Astrocyte of the hippocampus (primary cell): ENCODE measurements around the gene SLC38A6.

ENCODE experiments used
- DNase-seq: peaks from one replicate; pipeline ENCODE4 v3.0.0; 2011; ENCODE audit warnings: low read depth, low spot score

SLC38A6 gene

DNA sequence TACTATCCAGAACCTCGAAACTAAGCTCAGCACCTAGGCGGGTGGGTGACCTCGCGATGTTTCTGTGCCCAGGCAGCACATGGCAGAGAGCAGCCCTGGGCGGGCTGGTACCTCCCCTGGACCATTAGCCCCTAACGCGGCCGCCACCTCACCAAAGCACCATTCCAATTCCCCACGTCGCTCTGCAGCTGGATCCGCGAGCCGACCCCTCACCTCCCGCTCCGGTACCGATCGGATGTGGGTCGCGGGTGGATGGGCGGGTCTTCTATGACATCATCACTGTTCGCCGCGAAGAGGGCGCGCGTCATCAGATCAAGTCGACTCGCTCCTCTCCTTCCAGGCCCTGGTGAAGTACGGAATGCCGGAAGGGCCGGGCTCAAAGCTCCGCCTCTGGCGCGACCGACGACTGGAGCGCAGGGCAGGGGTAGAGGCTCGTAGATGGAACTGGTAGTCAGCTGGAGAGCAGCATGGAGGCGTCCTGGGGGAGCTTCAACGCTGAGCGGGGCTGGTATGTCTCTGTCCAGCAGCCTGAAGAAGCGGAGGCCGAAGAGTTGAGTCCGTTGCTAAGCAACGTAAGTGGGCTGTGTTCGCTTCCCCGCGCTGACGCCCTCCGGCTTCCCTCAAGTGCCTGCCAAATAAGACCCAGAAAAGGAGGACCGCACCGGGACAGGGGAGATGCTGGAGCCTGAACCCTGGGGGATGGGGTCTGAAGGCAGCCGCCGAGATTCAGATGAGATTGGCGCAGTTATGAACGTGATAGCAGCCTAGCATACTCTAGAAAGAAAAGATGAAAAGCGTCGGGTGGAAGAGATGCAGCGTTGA lies at the start of gene SLC38A6, which contains the start of gene TRMT5:
SLC38A6 (plus strand) TSS at position 435 of the 822 bp plus-strand sequence; CDS start at position 468, 33 bp downstream.
TRMT5 (minus strand) TSS at position 269 of the 822 bp plus-strand sequence; CDS start at position 163, 106 bp downstream.
- DNase-seq, result peak; percentile 98

DNA sequence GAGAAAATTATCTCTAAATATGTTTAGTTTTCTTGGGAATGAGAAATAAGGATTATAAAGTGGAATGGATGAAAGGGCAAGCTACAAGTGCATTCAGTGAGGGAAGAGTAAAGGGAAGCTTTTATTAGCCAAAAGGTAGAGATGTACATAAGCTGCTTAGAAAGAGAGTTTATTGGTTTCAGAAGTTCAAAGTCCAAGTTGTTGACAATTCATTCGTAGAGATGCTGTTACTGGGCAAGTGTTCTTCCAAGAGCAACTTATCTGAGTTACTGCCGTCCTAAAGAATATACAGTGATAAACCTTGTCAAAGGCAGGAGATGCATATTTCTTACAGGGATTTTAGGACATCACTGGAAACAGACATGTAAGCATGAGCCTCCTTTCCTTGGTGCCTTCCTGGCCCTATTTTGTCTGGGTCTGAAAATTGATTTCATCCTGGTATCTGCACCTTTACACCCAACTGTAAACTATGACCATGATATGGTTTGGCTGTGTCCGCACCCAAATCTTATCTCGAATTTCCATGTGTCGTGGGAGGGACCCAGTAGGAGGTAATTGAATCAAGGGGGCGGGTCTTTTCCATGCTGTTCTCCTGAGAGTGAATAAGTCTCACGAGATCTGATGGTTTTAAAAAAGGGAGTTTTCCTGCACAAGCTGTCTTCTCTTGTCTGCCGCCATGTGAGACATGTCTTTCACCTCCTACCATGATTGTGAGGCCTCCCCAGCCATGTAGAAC lies 47.0 kb upstream of the SLC38A6 start:
- DNase-seq, result no peak

DNA sequence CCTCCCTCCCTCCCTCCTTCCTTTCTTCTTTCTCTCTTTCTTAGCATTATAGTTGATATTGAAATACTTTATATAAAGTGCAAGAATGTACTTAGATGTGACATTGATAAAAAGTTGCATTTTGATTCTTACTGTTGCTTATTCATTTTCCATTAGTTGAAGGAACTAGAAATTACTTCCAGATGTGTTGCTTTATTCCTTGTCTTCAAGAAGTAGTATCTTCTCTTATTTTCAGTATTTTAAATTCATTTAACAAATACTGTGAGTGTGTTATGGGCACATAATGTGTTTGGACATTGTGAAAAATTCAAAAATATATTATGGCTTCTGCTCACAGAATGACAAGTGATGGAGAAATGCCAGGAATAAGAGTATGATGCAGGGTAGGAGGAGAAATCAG lies 45.7 kb upstream of the SLC38A6 start:
- DNase-seq, result no peak

DNA sequence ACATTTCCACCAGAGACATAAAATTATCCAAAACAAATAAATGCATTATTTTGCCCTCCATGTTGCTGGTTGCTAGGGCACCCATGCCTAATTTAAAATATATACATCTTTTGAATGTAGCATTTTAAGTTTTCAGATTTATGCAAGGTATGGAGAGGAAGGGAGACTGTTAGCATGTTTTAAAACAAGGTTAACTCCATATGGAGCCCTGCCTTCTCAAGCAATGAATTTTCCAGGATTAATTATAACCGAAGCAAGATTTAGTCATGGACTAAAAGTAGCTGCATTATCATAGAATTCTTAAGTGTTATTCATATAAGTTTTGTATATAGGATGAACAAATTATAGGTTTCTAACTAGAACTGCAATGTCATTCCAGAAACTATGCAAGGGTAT lies 37.4 kb upstream of the SLC38A6 start:
- DNase-seq, result no peak

DNA sequence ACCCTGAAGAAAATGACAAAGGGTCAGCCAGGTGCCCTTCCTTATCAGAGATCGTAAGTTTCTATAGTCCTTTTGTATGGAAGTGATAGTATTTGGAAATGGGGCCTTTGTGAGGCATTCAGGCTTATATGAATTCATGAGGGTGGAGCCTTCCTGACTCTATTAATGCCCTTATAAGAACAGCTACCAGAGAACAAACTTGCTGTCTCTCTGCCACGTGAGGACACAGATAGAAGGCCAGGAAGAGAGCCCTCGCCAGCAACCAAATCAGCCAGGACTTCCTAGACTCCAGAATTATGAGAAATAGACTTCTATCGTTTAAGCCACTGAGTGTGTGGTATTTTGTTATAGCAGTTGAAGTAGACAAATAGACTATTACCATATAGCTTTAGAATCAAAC lies 36.8 kb upstream of the SLC38A6 start:
- no peak for DNase-seq

DNA sequence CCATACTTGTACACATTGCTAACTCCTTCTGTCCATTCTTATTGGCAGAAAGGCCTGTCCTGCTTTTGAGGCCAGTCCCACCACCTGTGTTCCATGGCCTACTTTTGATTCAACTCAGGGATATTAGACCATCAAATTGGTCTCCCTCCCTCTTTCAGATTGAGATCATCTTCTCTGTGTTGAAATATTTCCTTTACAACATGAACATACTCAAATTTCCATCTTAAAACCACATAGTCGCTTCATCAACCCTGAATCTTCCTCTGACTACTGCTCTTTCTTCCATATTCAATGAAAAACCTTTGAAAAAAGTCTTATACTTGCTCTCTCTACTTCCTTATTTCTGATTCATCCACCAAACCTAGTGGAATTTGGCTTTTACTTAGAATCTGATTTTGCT lies 35.1 kb upstream of the SLC38A6 start:
- DNase-seq, result no peak

DNA sequence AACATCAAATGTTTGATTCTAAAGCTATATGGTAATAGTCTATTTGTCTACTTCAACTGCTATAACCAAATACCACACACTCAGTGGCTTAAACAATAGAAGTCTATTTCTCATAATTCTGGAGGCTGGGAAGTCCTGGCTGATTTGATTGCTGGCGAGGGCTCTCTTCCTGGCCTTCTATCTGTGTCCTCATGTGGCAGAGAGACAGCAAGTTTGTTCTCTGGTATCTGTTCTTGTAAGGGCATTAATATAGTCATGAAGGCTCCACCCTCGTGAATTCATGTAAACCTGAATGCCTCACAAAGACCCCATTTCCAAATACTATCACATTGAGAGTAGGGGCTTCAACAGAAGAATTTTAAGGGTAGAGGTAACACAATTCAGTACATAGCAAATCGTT lies 34.3 kb upstream of the SLC38A6 start:
- no peak for DNase-seq

DNA sequence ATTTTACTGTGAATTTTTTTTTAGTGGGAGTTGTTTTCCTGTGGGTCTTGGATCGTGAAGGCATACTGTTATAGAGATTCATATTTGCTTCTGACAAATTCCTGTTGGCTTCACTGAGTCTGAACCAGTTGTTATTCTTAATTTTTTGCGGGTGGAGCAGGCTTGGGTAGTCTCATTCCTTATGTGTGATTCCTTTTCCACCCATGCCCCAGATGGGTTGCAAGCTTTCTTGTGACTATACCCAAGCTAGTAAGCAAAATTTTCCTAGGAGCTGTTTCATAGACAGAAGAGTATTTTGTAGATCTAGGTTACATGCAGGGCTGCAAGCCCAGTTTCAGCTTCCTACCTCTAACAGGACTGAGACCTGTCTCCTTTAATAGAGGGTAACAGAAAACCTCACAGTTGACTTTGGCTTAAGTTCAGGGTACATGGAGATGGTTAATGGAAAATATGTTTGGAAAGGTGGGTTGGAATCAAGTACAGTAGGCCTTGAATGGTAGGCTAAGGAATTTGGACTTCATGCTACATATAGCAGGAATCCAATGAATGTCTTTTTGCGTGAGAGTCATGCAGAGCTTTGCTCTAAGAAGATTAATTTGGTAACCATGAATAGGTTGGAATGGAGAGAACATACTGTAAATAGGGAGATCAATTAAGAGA lies 29.1 kb upstream of the SLC38A6 start:
- DNase-seq, result peak; percentile 71

DNA sequence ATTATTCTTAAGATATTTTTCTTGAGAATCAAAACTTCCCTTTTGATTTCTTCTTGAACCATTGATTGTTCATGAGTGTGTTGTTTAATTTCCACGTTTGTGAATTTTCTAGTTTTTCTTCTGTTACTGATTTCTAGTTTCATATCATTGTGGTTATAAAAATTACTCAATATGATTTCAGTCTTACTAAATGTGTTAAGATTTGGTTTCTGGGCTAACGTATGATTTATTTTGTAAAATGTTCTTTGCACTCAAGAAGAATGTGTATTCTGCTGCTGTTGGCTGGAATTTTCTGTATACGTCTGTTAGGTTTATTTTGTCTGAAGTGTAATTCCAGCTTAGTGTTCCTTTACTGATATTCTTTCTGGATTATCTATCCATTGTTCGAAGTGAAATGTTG lies 24.8 kb upstream of the SLC38A6 start:
- DNase-seq, result no peak

DNA sequence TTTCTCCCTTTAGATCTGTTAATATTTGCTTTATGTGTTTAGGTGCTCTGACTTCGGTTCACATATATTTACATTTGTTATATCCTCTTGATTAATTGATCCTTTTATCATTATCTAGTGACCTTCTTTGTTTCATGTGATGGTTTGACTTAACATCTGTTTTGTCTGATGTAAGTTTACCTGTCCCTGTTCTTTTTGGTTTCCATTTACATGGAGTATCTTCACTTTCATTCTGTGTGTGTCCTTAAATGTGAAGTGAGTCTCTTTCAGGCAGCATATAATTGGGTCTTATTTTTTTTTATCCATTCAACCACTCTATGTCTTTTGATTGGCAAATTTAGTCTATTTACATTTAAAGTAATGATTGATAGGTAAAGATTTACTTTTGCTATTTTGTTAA lies 24.4 kb upstream of the SLC38A6 start:
- DNase-seq, result no peak

DNA sequence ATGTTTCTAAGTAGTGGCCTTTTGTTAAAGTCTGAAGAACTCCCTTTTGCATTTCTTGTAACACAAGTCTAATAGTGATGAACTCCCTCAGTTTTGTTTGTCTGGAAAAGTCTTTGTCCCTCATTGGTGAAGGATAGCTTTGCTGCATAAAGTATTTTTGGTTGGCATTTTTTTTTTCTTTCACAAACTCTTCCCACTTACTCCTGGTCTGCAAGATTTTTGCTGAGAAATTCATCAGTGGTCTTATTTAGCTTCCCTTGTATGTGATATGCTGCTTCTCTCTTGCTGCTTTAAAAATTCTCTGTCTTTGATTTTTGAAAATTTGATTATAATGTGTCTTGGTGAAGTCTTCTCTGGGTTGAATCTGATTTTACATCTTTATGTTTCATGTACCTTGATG lies 22.9 kb upstream of the SLC38A6 start:
- no peak for DNase-seq

DNA sequence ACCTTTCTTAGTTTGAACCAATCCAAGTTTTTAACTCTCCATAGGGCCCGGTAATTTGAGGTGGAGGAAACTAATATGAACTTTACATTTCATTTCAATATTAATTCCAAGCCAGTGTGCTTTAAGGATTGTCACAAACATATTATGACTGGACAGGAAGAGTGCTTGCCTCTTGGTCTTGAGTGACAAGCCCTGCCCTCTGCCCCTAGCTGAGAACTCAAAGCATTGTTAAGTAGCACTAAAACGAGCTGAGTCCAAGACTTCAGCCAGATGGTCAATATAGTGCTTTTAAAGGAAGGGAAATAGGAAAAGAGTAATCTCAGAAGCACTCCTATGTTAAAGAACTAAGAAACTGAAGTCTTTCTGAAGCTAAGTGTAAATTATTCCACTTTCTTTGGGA lies 17.3 kb upstream of the SLC38A6 start:
- no peak for DNase-seq

DNA sequence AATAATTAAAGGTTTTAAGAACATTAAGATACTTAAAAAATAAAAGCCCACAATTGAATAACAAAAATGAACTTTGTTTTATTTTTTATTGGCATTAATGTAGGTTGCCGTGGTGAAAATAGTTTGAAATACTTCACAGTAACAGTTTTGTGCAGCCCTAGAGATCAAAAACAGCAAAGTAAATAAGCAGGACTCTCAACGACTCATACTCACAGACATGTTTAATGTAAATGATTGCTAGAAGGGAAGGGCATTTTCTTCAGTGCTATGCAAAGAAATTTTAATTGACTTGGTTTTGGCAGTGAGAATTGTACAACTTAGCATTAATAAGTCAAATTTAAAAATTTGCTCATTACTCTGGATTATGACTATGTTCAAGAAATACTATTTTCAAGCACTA lies 16.1 kb upstream of the SLC38A6 start:
- DNase-seq, result no peak

DNA sequence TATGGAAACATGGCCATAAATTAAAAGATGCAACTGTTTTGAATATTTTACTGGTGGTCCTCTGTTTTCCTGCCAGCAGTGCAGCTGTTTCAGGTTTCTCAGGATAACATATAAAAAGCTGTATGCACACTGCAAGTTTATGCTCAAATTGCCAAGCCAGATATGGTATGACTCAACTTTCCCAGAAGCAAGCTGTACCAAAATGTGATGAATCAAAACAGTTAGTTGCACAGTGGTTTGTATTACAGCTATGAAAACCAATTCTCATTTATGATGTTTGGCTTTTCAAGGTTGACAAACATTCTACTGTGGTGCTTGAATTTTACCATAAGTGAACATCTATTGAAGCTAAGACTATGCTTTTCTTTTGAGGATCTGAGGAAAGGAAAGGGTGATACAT lies 15.6 kb upstream of the SLC38A6 start:
- DNase-seq, result peak; percentile 65

DNA sequence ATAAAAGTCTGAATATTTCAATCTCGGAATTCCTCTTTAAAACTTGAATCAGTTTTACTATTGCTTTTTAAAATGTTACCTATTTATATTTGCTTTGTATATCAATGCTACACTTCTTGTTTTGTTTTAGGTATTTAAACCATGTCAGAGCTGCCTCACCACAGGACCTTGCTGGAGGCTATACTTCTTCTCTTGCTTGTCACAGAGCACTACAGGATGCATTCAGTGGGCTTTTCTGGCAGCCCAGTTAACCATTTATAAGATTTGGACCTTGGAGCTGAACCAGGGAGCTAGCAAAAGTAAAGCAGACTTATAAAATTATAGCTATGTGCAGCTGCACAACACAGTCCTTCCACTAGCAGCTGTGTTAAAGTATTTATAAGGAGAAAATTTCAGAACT lies 12.9 kb upstream of the SLC38A6 start:
- no peak for DNase-seq

DNA sequence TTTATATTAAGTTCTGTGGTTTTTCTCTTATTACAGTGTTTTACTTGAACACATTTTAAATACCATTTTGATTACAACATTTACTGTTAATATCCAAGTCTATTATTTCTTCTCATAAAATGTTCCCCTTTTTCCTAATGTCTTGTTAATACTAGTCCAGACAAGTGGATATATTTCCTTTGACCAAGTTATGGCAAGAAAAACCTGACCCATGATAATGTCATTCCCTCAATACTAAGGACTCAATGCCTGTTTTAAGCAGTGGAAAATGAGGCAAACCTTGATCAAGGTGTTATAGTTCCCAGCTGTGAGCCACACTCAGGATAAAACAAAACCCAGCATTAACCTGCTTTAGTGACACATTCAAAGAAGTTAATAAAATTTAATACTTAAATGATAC lies 12.4 kb upstream of the SLC38A6 start:
- DNase-seq, result no peak

DNA sequence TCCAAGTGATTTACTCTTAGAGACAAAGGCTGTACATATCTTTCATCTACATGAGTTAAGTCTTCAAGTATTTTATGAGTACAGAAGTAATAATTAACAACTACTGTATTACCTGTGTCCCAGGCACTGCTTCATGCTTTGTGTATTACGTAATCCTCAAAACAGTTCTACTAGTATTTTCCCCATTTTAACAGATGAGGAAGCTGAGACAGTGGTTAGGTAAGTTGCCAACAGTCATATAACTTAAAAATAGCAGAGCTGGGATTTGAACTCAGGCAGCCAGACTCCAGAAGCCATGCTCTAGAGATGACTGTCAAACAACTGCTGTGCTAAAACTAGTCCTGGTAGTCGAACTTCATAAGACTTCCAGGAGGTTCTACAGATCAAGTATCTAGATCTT lies 10.9 kb upstream of the SLC38A6 start:
- DNase-seq, result no peak

DNA sequence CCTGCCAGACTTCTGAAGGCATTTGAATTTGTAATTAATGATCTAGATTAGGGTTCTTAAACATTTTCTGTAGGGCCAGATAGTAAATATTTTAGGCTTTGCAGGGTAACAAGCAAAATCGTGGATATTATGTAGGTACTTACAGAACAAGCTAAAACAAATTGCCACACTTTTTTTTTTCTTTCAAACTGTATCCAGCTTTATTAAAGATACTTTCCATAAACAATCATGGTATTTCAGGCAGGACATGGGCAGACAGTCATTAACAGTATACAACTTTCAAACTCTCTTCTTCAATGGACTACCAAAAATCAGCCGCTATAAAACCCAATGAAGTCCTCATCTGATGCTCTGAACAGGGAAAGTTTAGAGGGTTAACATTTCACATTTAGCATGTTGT lies 9.8 kb upstream of the SLC38A6 start:
- DNase-seq, result no peak

DNA sequence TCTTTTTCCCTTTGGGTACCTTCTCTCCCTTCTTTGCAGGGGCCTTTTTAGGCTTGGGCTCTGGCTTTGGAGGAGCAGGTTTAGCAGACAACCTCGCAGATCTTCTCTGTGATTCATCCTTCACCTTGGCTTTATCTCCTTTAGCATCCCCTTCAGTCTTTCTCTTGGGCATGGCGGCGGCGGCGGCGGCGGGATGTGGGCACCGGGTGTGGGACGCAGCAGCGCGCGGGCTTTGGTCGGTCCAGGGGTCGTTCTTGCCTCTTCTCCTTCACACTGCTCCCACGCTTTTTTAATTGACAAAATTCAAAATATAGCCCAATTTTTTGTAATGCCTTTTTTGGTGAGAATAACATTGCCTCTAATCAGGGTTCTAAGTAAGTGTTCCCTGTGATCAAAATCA lies 8.8 kb upstream of the SLC38A6 start:
- no peak for DNase-seq

DNA sequence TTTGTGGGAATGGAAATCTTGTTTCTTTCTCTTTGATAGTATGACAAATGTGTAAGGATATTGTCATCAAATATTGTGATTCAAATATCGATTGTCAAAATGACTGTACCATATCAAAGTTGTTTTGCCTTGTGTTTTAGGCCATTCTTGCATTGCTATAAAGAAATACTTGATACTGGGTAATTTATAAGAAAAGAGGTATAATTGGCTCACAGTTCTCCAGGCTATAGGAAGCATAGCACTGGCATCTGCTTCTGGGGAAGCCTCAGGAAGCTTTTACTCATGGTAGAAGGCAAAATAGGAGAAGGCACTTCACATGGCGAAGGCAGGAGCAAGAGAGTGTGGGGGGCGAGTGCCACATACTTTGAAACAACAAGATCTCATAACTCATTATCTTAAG lies 8.0 kb upstream of the SLC38A6 start:
- DNase-seq, result no peak

DNA sequence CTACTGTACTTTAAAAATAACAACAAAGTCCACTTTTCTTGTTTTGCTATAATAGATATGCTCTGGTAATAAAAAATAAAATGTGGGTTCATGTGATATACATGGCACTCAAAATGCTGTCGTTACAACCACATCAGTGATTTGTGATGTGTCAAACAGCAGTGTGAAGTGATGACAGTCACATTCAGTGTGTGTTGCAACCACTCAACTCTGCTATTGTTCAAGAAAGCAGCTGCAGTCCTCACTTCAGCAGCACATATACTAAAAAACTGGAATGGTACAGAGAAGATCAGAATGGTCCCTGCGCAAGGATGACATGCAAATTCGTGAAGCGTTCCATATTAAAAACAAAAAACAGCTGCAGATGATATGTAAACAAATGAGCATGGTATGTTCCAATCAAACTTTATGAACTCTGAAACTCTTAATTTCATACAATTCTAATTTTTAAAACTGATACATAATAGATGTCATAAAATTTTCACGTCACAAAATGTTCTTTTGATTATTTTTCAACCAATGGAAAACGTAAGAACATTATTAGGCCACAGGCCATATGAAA lies 6.9 kb upstream of the SLC38A6 start:
- DNase-seq, result no peak

DNA sequence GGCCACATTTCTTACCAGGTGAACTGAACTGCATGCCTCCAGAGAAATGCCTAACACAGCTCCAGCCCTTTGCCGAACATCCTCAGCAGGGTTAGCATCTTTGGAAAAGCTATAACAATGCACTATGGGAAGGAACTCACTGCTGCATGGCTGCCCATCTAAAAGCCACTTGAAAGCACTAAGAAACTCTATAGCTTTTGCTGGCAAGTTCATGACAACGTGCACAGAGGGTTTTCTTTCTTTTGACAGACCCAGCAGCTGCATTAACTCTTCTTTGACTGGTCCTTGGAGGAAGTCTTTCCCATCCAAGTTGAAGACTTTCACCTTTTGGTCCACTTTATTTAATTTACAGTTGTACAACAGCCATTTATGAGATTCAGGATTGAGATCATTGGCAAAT lies 5.5 kb upstream of the SLC38A6 start:
- DNase-seq, result no peak
